Spinal cord (tissue), 10 donors: Measurements from ENCODE around the gene FKBP15. TPM values are rescaled to one million over a fixed set of nuclear protein-coding genes. Genes with fewer than 3 reads are reported as not detected.
"Not testable (repeated sequence)": the region's sequence is repeated elsewhere in the genome, so short reads cannot be mapped to it uniquely, and the experiment has no call there.

Experiments used
- DNase-seq, 6 donors: peaks; one replicate each; pipeline versions ENCODE4 v3.0.0 to v3.0.0-alpha.2; 2013 to 2015; ENCODE audit warnings: low spot score in 6 of 6, low read depth in 4 of 6
- H3K27ac ChIP-seq: one replicate; pipeline ENCODE4 v1.5.1; 2013; ENCODE audit warnings: low read depth, low read length, control low read depth
- H3K27me3 ChIP-seq: one replicate; pipeline ENCODE4 v1.6.1; 2013; ENCODE audit warnings: low read length; ENCODE audit not compliant: control insufficient read depth, insufficient read depth
- H3K36me3 ChIP-seq: one replicate; pipeline ENCODE4 v1.6.1; 2013; ENCODE audit warnings: low read length; ENCODE audit not compliant: control insufficient read depth, insufficient read depth
- H3K4me1 ChIP-seq: one replicate; pipeline ENCODE4 v1.6.1; 2013; ENCODE audit warnings: low read length; ENCODE audit not compliant: control insufficient read depth, insufficient read depth
- H3K4me3 ChIP-seq: one replicate; pipeline ENCODE4 v1.5.1; 2013; ENCODE audit warnings: low read depth, low read length, control low read depth
- H3K9me3 ChIP-seq: one replicate; pipeline ENCODE4 v1.6.1; 2013; ENCODE audit warnings: low read length; ENCODE audit not compliant: control insufficient read depth, insufficient read depth
- WGBS: methylation state at CpG from one replicate; pipeline ENCODE4 v1.1.5; 2013; ENCODE audit warnings: missing lambda C conversion rate; ENCODE audit not compliant: insufficient coverage; 5-methylcytosine and 5-hydroxymethylcytosine counted together
- polyA plus RNA-seq, 2 donors: library from polyadenylated mRNA; unstranded; fragments of 120-200 nt; gene quantifications; one replicate each; pipeline ENCODE4 v1.2.1, GENCODE V29; 2013; ENCODE audit not compliant: insufficient read length in 2 of 2
- total RNA-seq, 2 donors: library from RNA; depleted of rRNA in 1 of 2; stranded (reverse); fragments of 120-200 nt in 1 of 2; fragments of >200 nt in 1 of 2; gene quantifications; one replicate each; pipeline versions ENCODE4 v1.2.3 to v1.2.4, GENCODE V29; 2013 to 2014
- donor health status: healthy.

The FKBP15 gene
- total and polyA plus RNA-seq, 4 donors: 24.2 to 26.9 (median 26.1) TPM

GRCh38 chr9:113254991-113255390 is 33.9 kb upstream of the FKBP15 start:
- Histone ChIP-seq H3K4me1 (no peaks in the 10 kb centered on the region), H3K9me3 (no peaks in the 10 kb centered on the region), H3K27me3 (no peaks in the 10 kb centered on the region), H3K27ac (no peak overlapping the region), H3K36me3 (peaks cover 10% of the 10 kb centered on the region), H3K4me3 (no peak overlapping the region)
- WGBS: no CpG with 5 or more reads among the region's 1 CpG
- DNase-seq: no peak

DNA sequence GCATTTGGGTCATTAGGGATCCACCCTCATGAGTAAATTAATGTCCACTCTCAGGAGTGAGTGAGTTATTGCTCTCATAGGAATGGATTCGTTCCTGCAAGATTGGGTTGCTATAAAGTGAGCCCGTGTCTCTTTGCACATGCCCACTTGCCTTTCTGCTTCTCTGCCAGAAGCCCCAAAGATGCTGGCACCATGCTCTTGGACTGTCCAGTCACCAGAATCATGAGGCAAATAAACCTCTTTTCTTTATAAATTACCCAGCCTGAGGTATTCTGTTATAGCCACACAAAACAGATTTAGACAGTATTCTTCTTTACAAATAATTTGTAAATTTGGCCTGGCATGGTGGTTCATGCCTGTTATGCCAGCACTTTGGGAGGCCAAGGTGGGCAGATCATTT is 29.7 kb upstream of the FKBP15 start:
- no peaks in the 10 kb centered on the region for H3K4me1 ChIP-seq
- H3K27me3 ChIP-seq: no peaks in the 10 kb centered on the region
- no peaks in the 10 kb centered on the region for H3K36me3 ChIP-seq
- H3K27ac ChIP-seq: no peak overlapping the region
- 100% methylated on average over 2 of the region's 2 CpGs for WGBS
- no peak overlapping the region for H3K4me3 ChIP-seq
- no peak for DNase-seq
- no peaks in the 10 kb centered on the region for H3K9me3 ChIP-seq

DNA sequence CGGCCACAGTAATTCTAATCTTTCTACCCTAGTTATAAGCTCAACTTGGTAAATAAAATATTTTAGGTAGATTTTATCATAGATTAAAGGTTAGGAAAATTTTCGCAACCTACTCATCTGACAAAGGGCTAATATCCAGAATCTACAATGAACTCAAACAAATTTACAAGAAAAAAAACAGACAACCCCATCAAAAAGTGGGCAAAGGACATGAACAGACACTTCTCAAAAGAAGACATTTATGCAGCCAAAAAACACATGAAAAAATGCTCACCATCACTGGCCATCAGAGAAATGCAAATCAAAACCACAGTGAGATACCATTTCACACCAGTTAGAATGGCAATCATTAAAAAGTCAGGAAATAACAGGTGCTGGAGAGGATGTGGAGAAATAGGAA is 28.6 kb upstream of the FKBP15 start:
- H3K9me3 ChIP-seq, H3K27me3 ChIP-seq, H3K4me3 ChIP-seq, H3K4me1 ChIP-seq, H3K36me3 ChIP-seq, DNase-seq, H3K27ac ChIP-seq: not testable (repeated sequence)
- no CpG with 5 or more reads among the region's 2 CpGs for WGBS

GRCh38 chr9:113247640-113248039 is 26.6 kb upstream of the FKBP15 start:
- H3K27ac ChIP-seq: no peak overlapping the region
- H3K4me1 ChIP-seq: no peaks in the 10 kb centered on the region
- no peaks in the 10 kb centered on the region for H3K27me3 ChIP-seq
- H3K9me3 ChIP-seq: no peaks in the 10 kb centered on the region
- H3K4me3 ChIP-seq: no peak overlapping the region
- no peaks in the 10 kb centered on the region for H3K36me3 ChIP-seq
- no peak for DNase-seq

- Histone ChIP-seq H3K9me3 (no peaks in the 10 kb centered on the region), H3K4me3 (no peak overlapping the region), H3K36me3 (no peaks in the 10 kb centered on the region), H3K27ac (no peak overlapping the region), H3K4me1 (no peaks in the 10 kb centered on the region), H3K27me3 (no peaks in the 10 kb centered on the region)
- DNase-seq: no peak
- WGBS: 100% methylated on average over 1 of the region's 6 CpGs
Observed at GRCh38 chr9:113246928-113247327, 25.9 kb upstream of the FKBP15 start.

GRCh38 chr9:113245894-113246293 is 24.8 kb upstream of the FKBP15 start:
- Histone ChIP-seq H3K27me3 (no peaks in the 10 kb centered on the region), H3K27ac (no peak overlapping the region), H3K9me3 (no peaks in the 10 kb centered on the region), H3K36me3 (no peaks in the 10 kb centered on the region), H3K4me1 (no peaks in the 10 kb centered on the region), H3K4me3 (no peak overlapping the region)
- WGBS: 96% methylated on average over 3 of the region's 4 CpGs
- DNase-seq: no peak

- WGBS: 85% methylated on average over 1 of the region's 2 CpGs
- no peak for DNase-seq
- H3K27me3 ChIP-seq: no peaks in the 10 kb centered on the region
- H3K27ac ChIP-seq: no peak overlapping the region
- no peak overlapping the region for H3K4me3 ChIP-seq
- H3K9me3 ChIP-seq: no peaks in the 10 kb centered on the region
- H3K36me3 ChIP-seq: no peaks in the 10 kb centered on the region
- no peaks in the 10 kb centered on the region for H3K4me1 ChIP-seq
Observed at GRCh38 chr9:113244556-113244955, 23.5 kb upstream of the FKBP15 start.

DNA sequence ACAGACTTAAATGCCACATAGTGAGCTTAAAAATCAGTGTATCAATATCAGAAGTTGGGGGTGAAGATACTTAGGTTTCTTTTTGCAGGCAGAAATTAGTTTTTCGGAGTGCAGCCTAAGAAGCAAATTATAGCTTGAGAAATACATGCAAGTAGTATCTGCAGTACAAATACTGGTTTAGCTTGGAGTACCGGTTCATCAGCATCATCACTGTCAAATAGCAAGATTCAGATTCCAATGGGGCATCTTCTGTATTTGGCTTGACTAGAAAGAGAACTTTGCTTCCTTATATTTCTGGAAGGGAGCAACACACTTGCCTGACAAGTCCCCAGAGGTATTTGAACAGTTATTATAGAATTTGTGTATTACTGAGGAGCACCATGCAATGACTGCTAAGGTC is 20.1 kb upstream of the FKBP15 start:
- H3K27me3 ChIP-seq: no peaks in the 10 kb centered on the region
- no peaks in the 10 kb centered on the region for H3K4me1 ChIP-seq
- H3K36me3 ChIP-seq: no peaks in the 10 kb centered on the region
- no peaks in the 10 kb centered on the region for H3K9me3 ChIP-seq
- H3K27ac ChIP-seq: no peak overlapping the region
- H3K4me3 ChIP-seq: no peak overlapping the region
- no CpG with 5 or more reads among the region's 2 CpGs for WGBS
- no peak for DNase-seq

- no peak overlapping the region for H3K4me3 ChIP-seq
- H3K36me3 ChIP-seq: no peaks in the 10 kb centered on the region
- no peak for DNase-seq
- H3K9me3 ChIP-seq: no peaks in the 10 kb centered on the region
- H3K27me3 ChIP-seq: no peaks in the 10 kb centered on the region
- 92% methylated on average over 3 of the region's 4 CpGs for WGBS
- no peak overlapping the region for H3K27ac ChIP-seq
- no peaks in the 10 kb centered on the region for H3K4me1 ChIP-seq
Observed at GRCh38 chr9:113238859-113239232, 17.8 kb upstream of the FKBP15 start.

DNA sequence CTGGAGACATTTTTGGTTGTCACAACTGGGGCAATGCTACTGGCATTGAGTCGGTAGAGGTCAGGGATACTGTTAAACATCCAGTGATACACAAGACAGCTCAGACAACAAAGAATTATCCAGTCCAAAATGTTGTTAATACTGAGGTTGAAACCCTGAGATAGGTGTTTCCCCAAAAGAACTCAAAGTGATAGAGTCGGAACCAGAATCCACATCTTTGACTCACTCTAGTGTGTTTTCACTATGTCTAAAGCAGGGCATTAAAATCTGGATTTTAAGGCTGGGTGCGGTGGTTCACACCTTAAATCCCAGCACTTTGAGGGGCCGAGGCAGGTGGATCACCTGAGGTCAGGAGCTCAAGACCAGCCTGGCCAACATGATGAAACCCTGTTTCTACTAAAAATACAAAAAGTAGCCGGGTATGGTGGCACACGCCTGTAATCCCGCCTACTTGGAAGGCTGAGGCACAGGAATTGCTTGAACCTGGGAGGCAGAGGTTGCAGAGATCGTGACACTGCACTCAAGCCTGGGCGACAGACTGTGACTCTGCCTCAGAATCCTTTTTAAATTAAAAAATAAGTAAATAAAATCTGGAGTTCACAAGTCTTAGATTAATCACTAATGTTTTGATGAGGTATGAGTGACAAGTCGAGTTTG is 17.3 kb upstream of the FKBP15 start:
- WGBS: 93% methylated on average over 6 of the region's 10 CpGs
- H3K36me3 ChIP-seq: no peaks in the 10 kb centered on the region
- H3K27me3 ChIP-seq: no peaks in the 10 kb centered on the region
- no peak for DNase-seq
- no peaks in the 10 kb centered on the region for H3K4me1 ChIP-seq
- no peak overlapping the region for H3K27ac ChIP-seq
- no peak overlapping the region for H3K4me3 ChIP-seq
- H3K9me3 ChIP-seq: no peaks in the 10 kb centered on the region
